ENCODE results near the gene HCAR1.
"Not testable (repeated sequence)": the region's sequence is repeated elsewhere in the genome, so short reads cannot be mapped to it uniquely, and the experiment has no call there.

Gene HCAR1

DNA sequence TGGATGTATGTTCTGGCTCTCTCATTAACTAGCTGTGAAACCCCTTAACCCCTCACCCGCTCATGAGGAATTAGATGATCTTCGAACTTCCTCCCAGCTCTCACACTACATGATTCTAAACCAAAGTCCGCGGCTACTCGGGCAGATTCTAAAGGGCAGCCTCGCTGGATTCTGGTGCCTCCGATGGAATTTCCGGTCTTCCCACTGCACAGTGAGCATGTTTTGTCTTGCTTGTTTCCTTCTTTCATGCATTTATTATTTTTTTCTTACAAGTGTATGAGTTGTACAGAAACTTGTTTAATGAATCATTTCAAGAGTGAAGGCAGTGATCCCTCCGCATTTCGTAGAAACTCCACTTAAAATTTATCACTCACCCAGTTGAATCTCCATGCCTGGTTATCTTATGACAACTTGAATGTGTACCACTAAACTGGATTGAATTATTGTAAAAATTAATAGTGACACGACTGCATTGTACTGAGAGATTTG is 9.5 kb downstream of the HCAR1 start:
- DNase-seq (ENCODE audit: low read depth) = no peak

DNA sequence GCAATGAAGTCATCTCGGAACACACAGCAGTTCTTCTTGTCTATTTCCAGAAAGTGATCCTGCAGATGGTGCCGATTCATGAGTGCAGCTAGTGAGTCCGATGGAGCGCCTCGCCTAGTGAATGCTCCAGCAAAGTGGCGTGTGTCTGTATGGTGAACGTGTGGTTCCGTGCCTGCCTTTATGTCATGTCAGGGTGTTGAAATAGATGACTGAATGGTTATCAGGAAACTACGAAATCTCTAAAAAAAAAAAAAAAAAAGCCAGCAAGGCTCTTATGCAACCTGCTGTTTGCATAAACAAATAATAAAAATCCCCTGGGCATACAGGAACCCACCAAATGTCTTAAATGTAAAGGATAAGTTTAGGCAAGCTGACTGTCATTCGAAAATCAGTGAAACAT is 14.0 kb downstream of the HCAR1 start, which contains the start of gene HCAR3:
TSS of gene HCAR3 (minus strand) at position 154 of the 400 bp plus-strand sequence. CDS start at position 80, 74 bp downstream.
- not testable (repeated sequence) for DNase-seq (ENCODE audit: low read depth)

DNA sequence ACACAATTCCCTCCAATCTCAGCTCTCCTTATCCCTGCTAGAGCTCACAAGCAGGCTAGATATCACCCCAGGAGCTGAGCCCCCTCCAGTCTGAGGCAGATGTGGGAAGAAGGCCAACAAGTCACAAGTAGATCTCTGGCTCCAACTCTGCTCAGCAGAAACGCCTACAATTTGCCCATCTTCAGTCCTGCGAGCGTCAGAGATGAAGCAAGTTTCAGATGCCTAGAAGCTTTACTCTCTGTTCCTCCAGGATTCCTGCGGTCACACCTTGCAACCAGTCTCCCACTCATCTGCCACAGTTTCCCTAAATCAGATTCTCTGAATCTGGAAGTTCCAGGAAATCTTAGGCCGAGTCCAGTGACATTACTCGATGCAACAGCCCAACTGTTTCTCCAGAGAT is 15.4 kb downstream of the HCAR1 start:
- not testable (repeated sequence) for DNase-seq (ENCODE audit: low read depth)

DNA sequence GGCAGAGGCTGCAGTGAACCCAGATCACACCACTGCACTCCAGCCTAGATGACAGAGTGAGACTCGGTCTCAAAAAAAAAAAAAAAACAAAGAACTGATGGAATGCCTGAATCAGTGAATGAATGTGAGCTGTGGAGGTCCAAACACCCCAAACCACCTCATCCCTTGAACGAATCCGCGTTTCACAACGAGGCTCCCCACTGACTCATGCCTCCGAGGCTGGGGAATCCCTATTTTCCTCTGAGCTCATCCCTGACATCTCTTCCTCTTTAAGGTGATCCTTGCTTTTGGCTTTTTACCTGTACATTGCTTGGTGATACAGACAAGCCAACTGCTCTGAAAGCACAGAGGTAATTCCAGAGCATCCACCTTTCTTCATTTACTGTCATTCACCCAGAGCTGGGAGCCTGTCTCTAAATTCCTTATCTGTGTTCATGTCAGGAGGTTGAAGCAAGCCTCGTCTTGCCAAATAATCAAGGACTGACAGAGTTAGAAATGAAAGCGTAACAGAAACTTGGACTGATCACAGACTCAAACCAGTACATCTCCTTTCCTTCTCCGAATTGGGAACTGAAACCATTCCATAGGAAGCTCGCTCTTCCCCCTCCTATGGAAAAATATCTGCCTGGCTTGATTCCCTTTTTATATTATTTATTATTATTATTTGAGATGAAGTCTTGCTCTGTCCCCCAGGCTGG is 17.0 kb downstream of the HCAR1 start:
- not testable (repeated sequence) for DNase-seq (ENCODE audit: low read depth)

DNA sequence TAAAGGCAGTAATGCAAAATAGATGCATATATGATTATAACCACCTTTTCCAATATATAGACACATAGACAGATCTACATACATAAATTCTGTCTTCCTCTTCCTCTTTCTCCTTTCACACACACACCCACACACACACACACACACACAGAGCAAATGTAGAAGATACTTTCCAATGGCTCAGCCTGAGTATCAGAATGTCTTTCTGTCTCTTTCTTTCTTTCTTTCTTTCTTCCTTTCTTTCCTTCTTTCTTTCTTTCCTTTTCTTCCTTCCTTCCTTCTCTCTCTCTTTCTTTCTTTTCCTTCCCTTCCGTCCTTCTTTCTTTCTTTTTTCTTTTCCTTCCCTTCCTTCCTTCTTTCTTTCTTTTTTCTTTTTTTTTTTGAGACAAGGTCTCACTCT is 19.4 kb downstream of the HCAR1 start:
- DNase-seq (ENCODE audit: low read depth) = not testable (repeated sequence)

DNA sequence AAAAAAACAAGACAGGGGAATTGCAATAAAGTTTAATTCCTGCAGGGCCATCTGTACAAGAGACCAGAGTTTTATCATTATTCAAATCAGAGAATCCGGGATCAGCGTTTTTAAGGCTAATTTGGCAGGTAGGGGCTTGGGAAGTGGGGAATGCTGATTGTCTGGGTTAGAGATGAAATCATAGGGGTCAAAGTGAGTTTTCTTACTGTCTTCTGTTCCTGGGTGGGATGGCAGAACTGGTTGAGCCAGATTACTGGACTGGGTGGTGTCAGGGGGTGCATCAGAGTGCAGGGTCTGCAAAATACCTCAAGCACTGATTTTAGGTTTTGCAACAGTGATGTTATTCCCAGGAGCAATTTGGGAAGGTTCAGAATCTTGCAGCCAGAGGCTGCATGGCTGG is 20.3 kb downstream of the HCAR1 start:
- DNase-seq (ENCODE audit: low read depth) = not testable (repeated sequence)

DNA sequence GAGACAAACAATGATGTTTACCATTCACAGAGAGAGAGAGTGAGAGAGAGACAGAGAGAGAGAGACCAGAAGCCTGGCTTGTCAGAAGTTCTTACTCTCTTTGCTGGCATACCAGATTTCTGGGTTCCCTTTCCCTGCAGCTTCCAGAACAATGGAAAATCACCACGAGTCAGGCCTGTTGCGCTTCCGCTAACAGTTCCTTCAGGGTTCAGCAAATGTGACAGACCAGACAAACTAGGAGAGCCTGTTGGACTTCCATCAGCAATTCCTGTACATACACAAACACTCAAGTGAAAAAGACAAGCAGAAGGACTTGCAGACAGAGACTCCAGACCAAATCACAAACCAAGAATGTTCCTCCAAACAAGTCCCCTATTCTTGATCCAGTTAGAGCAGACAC is 21.4 kb downstream of the HCAR1 start:
- not testable (repeated sequence) for DNase-seq (ENCODE audit: low read depth)

DNA sequence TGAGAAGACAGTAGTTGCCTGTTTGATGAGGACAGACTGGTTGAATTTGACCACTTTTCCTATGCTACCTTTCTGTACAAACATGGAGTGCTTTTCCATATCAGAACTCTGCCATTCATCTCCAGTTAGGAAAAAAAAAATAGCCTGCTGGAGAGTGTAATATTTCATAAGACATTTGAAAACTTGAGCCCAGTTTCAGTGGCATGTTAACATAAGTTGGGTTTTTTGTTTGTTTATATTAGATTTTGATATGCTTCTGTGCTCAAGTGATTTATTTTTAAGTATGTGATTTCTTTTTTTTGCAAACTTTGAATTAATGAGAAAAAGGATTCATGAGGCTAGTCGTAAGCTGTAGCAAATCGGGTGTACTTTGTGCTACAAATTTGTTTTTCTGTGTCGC is 26.8 kb downstream of the HCAR1 start:
- DNase-seq (ENCODE audit: low read depth) = not testable (repeated sequence)

DNA sequence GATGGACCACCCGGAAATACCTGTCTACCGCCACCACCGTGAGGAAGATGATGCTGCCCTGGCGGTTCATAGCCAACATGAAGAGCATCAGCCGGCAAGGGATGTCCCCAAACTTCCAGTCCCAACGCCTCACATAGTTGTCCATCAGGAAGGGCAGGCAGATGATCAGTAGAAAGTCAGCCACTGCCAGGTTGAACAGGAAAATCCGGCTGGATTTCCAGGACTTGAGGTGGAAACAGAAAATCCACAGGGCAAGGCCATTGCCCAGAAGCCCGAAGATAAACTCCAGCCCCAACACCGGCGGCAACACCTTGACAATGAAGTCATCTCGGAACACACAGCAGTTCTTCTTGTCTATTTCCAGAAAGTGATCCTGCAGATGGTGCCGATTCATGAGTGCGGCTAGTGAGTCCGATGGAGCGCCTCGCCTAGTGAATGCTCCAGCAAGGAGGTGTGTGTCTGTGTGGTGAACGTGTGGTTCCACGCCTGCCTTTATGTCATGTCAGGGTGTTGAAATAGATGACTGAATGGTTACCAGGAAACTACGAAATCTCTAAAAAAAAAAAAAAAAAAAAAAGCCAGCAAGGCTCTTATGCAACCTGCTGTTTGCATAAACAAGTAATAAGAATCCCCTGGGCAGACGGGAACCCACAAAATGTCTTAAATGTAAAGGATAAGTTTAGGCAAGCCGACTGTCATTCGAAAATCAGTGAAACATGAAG is 27.6 kb downstream of the HCAR1 start, which contains the start of gene HCAR2:
TSS of gene HCAR2 (minus strand) at position 468 of the 722 bp plus-strand sequence. CDS start at position 394, 74 bp downstream.
- DNase-seq (ENCODE audit: low read depth) = not testable (repeated sequence)

DNA sequence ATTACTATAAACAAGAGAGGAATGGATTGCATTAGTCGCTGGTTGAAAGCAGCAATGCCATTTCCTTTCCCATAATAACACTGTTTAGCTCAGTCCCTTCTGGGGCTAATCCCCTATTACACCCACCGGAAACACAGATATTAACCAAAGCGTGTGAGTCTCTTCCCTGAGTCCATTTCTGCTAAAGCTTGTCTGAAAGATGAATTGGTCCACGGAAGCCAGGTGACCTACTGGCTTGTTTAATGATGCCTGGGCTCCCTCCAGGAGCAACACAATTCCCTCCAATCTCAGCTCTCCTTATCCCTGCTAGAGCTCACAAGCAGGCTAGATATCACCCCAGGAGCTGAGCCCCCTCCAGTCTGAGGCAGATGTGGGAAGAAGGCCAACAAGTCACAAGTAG is 29.2 kb downstream of the HCAR1 start:
- DNase-seq (ENCODE audit: low read depth) = not testable (repeated sequence)

DNA sequence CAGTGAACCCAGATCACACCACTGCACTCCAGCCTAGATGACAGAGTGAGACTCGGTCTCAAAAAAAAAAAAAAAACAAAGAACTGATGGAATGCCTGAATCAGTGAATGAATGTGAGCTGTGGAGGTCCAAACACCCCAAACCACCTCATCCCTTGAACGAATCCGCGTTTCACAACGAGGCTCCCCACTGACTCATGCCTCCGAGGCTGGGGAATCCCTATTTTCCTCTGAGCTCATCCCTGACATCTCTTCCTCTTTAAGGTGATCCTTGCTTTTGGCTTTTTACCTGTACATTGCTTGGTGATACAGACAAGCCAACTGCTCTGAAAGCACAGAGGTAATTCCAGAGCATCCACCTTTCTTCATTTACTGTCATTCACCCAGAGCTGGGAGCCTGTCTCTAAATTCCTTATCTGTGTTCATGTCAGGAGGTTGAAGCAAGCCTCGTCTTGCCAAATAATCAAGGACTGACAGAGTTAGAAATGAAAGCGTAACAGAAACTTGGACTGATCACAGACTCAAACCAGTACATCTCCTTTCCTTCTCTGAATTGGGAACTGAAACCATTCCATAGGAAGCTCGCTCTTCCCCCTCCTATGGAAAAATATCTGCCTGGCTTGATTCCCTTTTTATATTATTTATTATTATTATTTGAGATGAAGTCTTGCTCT is 30.5 kb downstream of the HCAR1 start:
- not testable (repeated sequence) for DNase-seq (ENCODE audit: low read depth)

DNA sequence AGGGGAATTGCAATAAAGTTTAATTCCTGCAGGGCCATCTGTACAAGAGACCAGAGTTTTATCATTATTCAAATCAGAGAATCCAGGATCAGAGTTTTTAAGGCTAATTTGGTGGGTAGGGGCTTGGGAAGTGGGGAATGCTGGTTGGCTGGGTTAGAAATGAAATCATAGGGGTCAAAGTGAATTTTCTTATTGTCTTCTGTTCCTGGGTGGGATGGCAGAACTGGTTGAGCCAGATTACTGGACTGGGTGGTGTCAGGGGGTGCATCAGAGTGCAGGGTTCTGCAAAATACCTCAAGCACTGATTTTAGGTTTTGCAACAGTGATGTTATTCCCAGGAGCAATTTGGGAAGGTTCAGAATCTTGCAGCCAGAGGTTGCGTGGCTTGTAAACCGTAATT is 33.7 kb downstream of the HCAR1 start:
- DNase-seq (ENCODE audit: low read depth) = not testable (repeated sequence)

DNA sequence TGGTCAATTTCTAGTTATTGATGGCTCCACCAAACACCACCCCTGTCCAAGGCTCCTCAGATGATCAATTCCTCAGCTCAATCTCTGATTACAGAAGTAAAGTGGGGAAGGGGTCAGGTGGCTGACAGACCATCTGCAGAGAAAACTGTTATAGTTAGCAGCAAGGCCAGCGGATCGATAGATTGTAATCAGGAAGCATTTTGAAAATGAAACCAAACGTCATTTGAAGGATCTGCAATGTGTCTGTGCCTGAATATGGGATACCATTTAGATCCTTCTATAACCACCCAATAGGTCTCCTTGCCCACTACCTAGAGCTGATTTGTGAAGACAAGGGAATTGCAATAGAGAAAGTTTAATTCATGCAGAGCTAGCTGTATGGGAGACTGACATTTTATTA is 39.1 kb downstream of the HCAR1 start:
- DNase-seq (ENCODE audit: low read depth) = no peak

DNA sequence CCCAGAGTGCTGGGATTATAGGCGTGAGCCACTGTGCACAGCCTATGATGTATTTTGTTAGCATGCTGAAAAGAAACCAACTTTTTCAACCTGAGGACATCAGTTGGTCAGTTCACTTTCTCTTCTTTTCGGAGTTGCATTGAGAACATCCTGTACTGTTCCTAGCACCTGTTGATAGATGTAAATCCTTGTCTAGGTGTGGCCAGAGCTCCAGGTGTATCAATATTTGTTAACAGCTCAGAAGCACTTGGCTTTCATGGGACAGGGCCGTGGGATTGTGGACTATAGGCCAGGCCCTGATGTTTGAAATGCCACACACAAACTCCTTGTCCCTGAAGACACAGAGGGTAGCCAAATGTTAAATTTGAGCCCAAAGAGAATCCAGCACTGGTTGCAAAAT is 42.4 kb downstream of the HCAR1 start:
- DNase-seq (ENCODE audit: low read depth) = no peak

DNA sequence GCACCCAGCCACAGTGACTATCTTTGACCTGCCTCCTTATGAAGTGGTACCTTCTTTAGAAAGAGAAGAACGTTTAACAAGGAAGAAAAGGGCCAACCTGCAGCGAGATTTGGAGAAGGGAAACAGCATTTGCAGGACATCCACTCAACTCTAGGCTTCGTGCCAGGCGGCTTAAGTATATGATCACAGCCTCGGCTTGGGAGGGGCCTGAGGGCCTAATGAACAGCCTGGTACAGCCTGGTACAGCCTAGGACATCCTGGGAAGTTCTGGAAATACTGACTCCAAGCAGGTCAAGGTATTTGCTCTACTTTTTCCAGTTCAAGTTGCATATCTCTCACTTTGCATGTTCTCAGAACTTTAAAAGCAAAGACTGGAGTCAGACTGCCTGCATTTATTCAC is 43.6 kb downstream of the HCAR1 start:
- DNase-seq (ENCODE audit: low read depth) = no peak

DNA sequence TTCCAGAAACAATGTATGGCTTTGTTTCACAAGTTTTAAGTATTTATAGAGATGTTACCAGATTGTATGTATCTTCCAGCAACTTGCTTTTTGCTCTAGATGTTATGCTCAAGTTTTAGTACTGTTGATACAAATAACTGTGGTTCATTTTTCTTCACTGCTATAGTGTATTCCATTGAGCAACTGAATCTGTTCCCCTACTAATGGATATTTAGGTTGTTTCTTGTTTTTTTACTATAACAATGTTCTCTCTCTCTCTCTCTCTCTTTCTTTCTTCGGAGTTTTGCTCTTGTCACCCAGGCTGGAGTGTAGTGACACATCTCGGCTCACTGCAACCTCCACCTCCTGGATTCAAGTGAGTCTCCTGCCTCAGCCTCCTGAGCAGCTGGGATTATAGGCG is 44.1 kb downstream of the HCAR1 start:
- DNase-seq (ENCODE audit: low read depth) = no peak

DNA sequence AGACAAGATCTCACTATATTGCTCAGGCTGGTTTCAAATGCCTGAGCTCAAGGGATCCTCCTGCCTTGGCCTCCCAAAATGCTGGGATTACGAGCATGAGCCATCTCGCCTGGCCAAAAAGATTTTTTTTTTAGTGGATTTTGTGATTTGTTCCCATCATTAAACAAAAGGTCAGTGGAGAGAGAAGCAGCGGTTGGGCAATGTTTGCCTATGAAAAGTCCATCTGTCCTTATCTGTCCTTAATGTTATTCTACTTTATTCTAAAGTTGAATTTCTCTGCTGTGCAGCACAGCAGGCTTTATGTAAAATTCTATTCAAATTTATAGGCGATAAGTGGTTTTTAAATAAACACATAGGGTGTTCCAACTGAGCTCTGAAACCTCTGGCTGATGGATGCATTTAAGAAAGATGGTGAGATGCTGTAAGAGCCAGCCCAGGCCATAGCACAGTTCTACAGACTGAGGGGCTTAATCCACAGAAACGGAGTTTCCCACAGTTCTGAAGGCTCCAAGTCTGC is 46.3 kb downstream of the HCAR1 start:
- DNase-seq (ENCODE audit: low read depth) = no peak

DNA sequence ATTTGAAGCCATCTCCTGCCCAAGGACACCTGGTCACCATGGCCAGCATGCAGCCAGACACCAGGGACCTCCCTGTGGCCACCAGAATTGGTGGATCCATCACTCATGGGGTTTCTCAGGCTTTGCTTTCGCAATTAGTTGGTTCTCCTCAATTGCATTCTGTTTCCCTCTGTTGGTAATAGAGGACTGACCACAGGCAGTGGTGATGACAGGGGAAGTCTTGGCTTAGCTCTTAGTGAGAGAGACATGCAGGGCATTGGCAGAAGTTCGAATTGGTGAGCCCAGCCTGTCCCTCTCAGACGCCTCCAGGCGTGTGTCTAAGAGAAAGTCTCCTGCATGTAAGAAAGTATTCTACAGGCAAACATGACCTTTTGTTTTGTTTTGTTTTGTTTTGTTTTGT is 48.8 kb downstream of the HCAR1 start:
- no peak for DNase-seq (ENCODE audit: low read depth)

DNA sequence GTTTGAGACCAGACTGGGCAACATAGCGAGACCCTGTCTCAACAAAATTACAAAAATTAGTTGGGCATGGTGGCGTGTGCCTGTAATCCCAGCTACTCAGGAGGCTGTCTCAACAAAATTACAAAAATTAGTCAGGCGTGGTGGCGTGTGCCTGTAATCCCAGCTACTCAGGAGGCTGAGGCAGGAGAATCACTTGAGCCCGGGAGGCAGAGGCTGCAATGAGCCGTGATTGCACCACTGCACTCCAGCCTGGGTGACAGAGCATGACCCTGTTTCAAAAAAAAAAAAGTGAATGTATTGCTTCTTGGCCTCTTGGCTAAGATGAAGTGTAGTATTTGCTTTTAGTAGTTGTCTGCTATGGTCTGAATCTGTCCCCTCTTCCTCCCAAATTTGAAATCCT is 49.7 kb downstream of the HCAR1 start:
- DNase-seq (ENCODE audit: low read depth) = not testable (repeated sequence)

DNA sequence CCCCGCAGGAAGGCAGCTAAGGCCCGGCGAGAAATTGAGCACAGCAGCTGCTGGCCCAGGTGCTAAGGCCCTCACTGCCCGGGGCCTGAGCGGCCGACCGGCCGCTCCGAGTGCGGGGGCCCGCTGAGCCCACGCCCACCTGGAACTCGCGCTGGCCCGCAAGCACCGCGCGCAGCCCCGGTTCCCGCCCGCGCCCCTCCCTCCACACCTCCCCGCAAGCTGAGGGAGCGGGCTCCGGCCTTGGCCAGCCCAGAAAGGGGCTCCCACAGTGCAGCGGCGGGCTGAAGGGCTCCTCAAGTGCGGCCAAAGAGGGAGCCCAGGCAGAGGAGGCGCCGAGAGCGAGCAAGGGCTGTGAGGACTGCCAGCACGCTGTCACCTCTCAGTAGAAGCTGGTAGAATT is 53.9 kb downstream of the HCAR1 start:
- DNase-seq (ENCODE audit: low read depth) = not testable (repeated sequence)

Data from stimulated activated CD8-positive, alpha-beta memory T cell treated with anti-CD3 and anti-CD28 coated beads, Interleukin-15, amount 100 ng/mL, for 24 hours (primary cell).